GM19397 (cell line): ENCODE results near the gene SEMA3C.

ENCODE experiments used
- ATAC-seq: cut with Tn5 transposase; IDR thresholded peaks from one replicate; pipeline ENCODE4 v1.9.1; 2021; ENCODE audit warnings: mild to moderate bottlenecking, moderate library complexity; ENCODE audit not compliant: unreplicated experiment

The SEMA3C gene

GRCh38 chr7:80890426-80891258 lies 28.2 kb downstream of the SEMA3C start:
- ATAC-seq: no peak

DNA sequence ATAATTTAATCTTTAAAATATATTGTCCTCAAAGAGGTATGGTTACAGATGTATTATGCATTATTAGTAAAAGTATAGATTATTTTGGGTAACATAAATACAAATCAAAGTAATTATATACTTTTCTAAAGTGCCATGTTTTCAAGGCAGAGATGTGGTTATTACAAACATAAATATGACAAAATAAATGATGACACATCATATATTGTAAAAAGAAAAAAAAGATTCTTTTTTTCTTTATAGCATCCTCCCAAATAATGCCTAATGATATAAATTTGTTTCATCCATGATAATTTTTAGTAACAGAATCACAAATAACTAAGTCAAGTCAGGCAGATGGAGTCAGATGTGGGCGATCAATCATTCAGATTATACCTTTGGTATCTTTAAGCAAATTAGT lies 29.3 kb downstream of the SEMA3C start:
- ATAC-seq: no peak

GRCh38 chr7:80885757-80886156 lies 33.1 kb downstream of the SEMA3C start:
- ATAC-seq: no peak

- no peak for ATAC-seq
Measured at GRCh38 chr7:80884511-80885195, 34.2 kb downstream of the SEMA3C start.

DNA sequence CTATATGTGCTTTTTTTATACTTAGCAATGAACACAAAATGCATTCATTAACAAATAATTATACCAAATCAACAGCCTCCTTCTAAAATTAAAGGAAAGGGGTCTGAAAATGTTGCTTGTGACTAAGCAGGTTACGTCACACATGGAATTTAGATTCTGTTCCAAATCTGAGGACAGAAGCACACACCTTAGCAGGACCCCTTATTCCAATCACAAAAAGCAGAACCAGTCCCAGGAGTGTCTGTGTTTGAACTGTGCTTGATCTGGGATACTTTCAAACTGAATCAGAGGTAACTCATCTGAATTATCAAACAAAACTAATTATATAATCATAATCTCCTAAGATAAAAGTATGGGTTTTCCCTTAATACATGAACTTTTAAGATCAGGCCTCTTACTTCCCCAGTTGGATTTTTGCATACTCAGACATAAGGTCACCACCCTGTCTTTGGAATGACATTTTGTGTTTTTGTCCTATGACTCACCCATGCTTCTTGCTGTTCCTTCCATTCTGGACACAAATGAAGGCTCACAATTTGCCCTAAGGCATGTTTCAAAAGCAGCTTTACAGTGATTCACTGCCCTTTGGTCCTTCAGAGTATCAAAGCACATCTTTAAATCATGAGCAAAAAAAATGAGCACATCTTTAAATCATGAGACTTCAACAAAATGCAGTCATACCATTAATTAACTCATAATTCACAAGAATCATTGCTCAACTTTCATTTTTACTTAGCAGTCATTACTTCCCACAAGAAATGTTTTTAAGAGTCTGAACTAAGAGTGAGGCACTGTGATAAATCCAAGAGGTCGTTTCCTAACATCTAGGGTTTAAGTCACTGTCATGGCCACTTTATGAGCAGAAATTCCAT lies 35.5 kb downstream of the SEMA3C start:
- no peak for ATAC-seq

DNA sequence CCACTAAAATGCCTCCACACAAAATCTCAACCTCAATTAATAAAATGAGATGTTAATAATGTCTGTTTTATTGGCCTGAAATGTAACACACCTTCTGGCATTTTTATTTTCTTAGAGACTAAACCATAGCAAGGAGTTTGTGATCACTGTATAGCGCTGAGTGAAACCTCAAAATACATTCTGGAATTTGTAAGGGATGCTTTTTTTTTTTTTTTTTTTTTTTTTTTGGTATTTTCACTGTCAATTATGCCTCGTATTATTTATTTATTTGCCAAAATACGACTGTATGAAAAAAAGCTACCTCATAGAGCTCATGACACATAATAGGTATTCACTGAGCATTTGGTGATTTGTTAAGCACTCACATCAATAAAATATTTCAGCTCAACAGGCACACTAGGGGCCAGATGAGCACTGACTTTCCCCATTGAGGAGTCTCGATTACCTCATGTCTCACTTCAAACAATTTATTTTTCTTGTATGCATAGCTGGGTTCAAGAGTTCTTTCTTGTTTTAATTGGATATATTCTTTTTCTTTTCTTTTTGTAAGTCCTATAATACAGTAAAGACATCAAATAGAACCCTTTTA lies 36.5 kb downstream of the SEMA3C start:
- ATAC-seq: no peak

- no peak for ATAC-seq
Measured at GRCh38 chr7:80881351-80881900, 37.4 kb downstream of the SEMA3C start.

- ATAC-seq: no peak
Measured at GRCh38 chr7:80879849-80880248, 39.0 kb downstream of the SEMA3C start.

DNA sequence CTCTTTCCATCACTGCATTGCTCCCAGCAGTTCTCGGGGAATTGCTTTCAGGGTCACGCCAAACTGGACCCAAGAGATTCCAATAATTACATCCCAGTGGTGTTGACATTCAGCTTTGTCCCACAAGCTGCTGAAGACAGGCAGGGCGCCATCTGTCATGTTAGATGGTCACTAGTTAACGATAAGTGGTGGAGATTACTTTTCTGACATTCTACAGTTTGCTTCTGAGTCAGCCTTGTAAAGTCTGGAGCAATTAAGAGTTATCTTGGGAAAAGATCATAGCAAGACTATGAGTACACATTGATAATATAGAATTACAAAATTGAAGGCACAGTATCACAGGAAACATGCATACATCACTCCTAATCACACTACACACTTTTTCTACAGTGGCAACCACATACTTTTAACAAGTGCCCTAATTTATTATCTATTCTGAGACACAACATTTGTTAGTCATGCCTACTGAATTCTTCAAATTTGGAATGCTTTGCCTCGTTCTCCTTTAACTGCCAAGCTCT lies 41.9 kb downstream of the SEMA3C start:
- no peak for ATAC-seq

GRCh38 chr7:80875537-80876120 lies 43.2 kb downstream of the SEMA3C start:
- no peak for ATAC-seq

GRCh38 chr7:80873140-80873539 lies 45.7 kb downstream of the SEMA3C start:
- ATAC-seq: no peak

- no peak for ATAC-seq
Measured at GRCh38 chr7:80871228-80871627, 47.6 kb downstream of the SEMA3C start.

GRCh38 chr7:80870813-80871212 lies 48.0 kb downstream of the SEMA3C start:
- ATAC-seq: no peak

GRCh38 chr7:80869821-80870751 lies 48.8 kb downstream of the SEMA3C start:
- ATAC-seq: no peak

- no peak for ATAC-seq
Measured at GRCh38 chr7:80869106-80869784, 49.6 kb downstream of the SEMA3C start.

- ATAC-seq: no peak
Measured at GRCh38 chr7:80868566-80868965, 50.3 kb downstream of the SEMA3C start.

DNA sequence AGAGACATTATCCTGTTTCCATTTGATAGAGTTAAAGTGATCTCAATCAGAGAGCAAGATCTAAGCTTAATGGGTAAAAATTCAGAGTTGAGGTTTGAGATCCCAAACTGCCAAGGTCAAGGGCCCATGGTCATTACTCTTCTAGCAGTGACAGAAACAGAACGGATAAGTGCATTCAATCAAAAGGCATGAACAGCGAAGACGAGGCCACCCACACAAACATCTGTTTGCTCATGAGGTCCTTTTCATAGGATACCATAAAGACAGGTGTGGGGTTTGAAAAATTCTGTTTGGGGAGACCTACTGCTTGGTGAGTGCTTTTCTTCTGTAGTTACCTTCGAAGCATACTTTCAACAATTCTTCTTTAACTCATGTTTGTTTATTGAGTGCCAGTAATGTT lies 58.3 kb downstream of the SEMA3C start:
- ATAC-seq: no peak

GRCh38 chr7:80859272-80859970 lies 59.4 kb downstream of the SEMA3C start:
- ATAC-seq: no peak
